Muscle of back (tissue), 11 donors: ENCODE data around the gene ECI1. TPM values are rescaled to one million over a fixed set of nuclear protein-coding genes. Genes with fewer than 3 reads are reported as not detected.
A peak's percentile ranks its signal among the peaks of the same experiment; 100 is the strongest.
"Not testable (repeated sequence)": the region's sequence is repeated elsewhere in the genome, so short reads cannot be mapped to it uniquely, and the experiment has no call there.

Source experiments
- DNase-seq, 3 donors: peaks; one replicate each; pipeline versions ENCODE4 v3.0.0 to v3.0.0-alpha.2; 2013
- polyA plus RNA-seq, 10 donors: library from polyadenylated mRNA; unstranded; fragments of 120-200 nt; gene quantifications; one replicate each; pipeline ENCODE4 v1.2.1, GENCODE V29; 2013; ENCODE audit not compliant: insufficient read length in 10 of 10

The ECI1 gene
- polyA plus RNA-seq, 10 donors: 42.8 to 59.2 (median 49.0) TPM

DNA sequence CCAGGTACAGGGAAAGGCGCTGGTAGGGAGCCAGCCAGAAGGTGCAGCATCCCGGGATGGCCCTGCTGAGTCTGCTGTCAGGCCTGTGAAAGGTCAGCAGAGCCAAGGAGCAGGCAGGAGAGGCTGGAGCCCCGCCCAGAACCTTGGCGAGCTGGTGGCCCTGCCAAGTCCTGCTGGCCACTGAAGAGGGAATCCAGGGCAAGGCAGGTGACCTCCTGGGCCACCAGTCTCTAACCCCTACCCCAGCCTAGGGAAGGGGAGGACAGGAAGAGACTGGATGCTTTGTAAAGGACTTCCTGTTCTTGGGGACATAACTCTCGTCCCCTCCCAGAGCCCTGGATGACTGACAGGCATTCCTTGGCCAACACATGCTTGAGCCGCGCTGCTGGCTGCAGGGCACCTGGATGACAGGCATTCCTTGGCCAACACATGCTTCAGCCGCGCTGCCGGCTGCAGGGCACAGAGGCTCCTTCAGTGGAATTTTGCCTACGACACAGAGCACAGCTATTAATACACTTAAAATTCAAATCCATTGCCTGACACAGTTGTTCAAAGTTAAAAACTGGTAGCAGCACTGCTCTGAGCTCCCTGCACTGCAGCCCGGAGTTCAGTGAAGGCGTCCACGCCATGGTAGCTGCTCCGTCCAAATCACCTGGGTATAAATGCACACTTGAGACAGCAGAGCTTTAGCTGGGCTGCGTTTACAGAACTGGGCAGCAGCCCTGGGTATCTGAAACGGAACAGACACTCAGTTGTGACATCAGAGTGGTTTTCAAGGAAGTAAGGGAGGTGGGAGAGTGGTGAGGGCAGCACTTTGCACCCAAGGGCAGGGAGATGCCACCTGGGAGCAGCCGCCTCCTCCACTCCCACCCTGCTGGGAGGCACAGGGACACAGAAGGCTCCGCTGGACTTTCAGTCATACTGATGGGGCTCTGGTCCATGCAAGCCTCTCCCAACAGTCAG is 38.7 kb downstream of the ECI1 start:
- DNase-seq: peak; percentile 40 to 46 (median 43)

DNA sequence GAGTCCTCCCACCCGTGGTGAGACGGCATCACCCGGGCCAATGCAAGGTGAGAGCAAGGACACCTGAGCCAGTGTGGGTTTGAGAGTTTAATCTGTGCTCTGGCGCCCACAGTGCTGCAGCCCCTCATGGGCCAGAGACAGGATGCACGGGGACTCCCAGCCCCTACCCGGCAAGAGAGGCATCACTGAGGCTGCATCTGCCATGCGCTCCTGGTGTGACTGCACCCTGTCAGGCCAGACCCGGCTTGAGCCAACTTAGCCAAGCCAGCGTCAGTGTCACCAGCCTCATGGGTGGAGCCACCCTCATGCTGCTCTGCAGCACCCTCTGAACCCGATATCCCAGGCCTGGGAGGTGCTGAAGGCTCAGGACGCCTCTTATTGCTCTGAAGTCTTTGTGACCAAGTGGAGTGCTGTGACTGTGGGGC is 39.5 kb downstream of the ECI1 start:
- DNase-seq: no peak

DNA sequence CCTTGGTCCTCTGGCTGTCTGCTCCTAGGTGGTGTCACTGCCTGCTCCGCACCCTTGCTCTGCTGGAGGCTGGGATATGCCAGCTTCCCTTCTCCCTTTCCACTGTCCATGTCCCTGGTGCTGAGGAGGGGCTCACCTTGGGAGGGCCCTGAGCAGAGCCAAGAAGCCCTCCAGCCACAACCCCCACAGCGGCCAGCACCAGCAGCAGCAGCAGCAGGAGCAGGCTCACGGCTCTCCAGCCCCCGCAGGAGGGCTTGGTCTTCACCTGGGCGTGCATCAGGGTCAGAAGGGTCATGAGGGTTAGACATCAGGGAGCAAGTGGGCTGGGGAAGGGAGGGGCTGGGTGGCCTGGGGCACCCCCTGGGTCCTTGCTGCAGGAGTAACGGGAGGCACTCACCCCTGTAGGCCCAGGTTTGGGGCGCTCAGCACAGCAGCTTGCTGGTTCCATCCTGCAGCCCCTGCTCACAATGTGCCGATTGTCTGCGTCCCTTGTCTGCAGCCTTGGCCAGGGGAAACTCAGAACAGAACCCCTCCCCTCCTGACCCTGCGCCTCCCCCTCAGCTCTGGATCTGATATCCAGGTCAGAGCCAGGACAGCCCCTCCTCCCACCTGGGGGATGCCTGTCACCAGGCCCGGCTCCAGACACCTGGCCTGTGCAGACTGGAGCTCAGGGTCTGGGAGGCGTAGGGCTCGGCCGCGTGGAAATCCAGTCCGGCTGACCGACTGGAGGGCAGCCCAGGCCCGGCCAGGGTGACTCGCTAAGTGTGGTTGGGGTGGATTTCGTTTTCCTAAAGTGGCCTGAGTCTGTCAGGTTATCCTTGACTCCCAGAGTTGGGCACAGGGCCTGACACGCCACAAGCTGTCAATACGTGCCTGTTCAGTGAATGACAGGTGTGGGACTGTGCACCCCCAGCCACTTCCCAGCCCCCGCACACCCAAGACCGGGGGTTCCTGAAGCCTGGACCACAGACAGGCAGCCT is 40.7 kb downstream of the ECI1 start, which contains the start of gene BRICD5:
Gene BRICD5 (minus strand): TSS at position 478 of the 980 bp plus-strand sequence. CDS start 30 bp downstream, at position 448.
- DNase-seq: no peak

DNA sequence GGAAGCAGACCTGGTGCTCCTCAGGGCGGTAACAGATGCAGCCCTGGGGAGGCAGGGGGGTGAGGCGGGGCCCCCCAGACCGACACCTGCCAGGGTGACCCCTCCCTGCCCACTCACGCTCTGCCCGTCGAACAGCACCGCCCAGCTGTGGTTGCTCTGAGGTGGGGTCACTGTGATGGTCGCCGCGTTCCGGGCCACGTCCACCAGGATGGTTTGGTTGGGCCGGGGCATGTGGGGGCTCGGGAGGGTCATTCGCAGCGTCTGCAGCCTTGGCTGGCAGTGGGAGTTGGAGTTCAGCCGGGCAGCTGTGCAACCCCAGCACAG is 41.4 kb downstream of the ECI1 start:
- DNase-seq: no peak

DNA sequence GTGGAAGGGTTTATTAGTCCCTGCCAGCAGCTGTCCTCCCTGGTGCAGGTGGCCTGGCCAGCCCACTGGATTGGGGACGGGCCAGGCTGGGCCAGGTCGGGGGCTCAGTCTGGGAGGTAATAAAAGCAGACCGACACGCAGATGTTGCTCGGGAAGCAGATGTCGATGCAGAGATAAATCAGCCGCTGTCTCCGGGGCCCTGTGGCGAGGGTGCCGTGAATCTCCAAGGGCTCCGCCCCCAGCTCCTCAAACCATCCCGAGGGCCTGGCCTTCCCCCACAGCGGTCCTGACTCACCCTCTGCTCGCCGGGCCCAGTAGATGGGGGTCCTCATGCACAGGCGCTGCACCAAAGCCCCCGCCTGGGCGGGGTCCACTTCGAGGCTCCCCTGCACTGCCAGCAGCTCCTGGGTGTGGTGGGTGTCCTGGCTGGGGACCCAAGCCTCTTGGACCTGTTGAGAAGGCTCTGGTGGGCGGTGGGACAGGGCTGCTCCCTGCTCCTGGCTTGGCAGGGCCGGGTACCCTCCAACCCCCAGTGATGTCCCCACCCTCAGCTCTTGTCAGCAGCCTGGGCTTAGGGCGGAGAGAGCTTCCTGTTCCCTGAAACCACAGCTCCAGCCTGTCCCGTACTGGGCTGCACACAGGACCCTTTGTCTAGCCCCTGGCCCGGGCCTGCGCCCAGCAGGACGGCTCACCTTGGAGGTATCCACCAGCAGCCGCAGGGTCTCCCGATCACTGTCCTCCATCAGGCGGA is 42.0 kb downstream of the ECI1 start:
- no peak for DNase-seq

DNA sequence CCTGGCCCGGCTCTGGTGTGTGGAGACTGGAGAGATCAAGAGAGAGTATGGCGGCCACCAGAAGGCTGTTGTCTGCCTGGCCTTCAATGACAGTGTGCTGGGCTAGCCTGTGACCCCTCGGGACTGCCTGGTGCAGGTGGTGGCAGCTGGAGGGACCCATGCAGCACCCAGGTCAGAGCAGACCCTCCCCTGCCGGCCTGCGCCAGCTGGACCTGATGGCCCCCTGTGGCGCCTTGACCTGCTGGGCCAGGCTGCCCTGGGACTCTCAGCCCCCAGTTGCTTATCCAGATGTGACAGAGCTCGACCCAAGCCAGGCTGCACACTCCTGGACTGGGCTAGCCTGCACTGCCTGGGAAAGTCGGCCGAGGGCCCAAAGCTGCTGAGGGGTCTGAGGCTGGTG is 42.6 kb downstream of the ECI1 start:
- no peak for DNase-seq

DNA sequence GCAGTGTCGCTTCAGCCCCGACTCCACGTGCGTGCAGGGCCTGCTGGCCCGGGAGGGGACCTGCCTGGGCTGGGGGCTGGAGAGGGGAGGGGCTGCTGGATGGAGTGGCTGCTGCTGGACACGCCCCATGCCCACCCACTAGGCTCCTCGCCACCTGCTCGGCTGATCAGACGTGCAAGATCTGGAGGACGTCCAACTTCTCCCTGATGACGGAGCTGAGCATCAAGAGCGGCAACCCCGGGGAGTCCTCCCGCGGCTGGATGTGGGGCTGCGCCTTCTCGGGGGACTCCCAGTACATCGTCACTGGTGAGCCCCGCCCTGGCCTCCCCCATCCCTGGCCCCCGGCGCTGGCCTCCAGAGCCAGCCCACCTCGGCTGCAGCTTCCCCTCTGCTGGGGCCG is 43.1 kb downstream of the ECI1 start:
- DNase-seq: no peak

DNA sequence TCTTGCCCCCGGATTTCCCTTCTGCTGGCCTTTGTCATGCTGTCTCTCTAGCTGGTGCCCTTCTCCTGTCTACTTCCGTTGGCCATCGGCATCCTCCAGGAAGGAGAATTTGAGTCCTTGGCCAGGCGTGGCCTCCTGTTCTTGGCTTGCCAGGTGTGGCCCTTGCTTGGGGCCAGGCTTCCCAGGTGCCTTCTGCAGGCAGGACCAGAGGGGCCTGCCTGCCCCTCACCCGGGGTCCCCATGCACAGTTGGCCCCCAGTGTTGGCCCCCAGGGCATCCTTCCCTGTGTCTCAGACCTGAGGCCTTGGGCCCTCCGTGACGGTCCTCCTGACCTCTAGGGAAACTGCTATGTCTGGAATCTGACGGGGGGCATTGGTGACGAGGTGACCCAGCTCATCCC is 43.5 kb downstream of the ECI1 start:
- no peak for DNase-seq

DNA sequence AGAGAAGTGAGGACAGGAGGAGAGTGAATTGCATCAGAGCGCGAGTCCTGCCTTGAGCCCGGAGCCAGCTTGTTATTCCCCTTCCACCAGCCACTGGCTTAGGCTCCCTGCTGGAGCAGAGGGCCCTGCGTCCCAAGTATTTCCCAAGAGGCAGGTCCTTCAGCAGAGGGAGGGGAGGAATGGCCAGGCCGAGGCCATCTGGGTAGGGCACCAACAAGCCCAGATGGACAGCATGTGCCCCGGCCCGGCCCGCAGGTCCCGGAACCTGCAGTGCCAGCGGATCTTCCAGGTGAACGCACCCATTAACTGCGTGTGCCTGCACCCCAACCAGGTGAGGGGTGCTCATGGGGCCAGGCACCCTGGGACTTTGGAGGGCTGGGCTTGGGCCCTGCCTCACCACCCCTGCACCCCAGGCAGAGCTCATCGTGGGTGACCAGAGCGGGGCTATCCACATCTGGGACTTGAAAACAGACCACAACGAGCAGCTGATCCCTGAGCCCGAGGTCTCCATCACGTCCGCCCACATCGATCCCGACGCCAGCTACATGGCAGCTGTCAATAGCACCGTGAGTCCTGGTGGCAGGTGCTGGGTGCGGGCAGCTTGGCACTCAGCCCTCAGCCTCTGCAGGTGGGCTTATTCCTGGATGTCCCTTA is 44.5 kb downstream of the ECI1 start:
- DNase-seq: no peak

DNA sequence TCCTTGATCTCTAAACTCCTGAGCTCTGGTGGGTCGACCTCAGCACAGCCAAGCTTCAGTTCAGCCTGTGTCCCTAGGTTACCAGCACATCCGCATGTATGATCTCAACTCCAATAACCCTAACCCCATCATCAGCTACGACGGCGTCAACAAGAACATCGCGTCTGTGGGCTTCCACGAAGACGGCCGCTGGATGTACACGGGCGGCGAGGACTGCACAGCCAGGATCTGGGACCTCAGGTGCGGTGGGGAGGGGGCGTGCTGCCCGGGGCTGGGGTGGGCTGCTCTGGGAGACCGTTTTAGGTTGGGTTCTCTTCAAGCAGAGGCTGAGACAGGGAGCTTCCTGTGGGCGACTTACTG is 45.0 kb downstream of the ECI1 start:
- no peak for DNase-seq

DNA sequence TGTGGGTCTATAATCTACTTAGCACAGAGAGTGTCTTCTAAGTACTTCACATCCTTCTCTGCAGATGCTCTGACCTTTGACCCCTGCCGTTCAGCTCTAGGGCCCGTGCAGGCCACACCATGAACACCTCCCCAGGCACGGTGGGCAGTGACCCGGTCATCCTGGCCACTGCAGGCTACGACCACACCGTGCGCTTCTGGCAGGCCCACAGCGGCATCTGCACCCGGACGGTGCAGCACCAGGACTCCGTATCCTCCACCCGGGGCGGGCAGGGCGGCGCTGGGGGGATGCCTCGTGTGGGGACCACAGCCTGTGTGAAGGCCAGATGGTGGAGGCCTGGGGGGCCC is 45.4 kb downstream of the ECI1 start:
- no peak for DNase-seq

DNA sequence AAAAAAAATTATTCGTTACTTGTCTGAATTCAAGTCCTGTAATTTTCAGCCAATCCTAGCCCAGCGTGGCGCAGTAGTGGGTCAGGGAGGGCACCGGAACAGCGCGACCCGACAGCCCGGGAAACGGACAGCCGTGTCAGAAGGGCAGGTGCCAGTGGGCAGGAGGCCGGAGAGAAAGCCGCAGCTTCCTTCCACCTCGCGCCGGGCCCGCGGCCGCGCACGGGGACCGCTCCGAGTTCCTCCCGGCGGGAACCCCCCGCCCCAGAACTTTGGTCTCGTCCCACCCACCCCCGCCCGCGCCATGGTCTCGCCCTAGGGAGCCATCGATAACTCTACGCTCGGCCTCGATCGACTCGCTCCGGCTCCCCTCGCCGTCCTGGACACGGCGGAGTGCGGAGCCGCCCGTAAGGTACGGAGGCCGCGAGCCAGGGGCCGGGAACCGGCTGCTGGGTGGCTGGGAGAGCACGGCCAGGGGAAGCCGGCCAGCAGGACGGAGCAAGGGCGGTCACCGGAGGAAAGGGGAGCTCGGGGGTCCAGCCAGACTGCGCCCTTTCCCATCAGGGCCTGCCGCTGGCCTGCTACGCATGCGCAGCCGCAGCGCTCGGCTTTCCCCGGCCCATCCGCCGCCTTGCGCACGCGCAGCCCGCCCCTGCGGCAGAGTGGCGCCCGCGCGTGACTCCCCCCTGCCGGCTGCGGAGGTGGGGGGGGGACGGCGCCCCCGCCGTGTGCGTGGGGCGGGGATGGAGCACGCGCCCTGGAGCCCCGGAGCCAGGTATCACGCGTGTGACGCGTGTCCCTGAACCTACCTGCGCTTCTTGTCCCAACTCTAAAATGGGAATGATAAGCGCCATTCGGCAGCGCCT is 46.1 kb downstream of the ECI1 start, which contains the start of gene MLST8:
Gene MLST8 (plus strand): TSS at position 351 of the 863 bp plus-strand sequence. CDS start 632 bp downstream, outside the sequence.
- peak; percentile 85 to 98 (median 93) for DNase-seq

DNA sequence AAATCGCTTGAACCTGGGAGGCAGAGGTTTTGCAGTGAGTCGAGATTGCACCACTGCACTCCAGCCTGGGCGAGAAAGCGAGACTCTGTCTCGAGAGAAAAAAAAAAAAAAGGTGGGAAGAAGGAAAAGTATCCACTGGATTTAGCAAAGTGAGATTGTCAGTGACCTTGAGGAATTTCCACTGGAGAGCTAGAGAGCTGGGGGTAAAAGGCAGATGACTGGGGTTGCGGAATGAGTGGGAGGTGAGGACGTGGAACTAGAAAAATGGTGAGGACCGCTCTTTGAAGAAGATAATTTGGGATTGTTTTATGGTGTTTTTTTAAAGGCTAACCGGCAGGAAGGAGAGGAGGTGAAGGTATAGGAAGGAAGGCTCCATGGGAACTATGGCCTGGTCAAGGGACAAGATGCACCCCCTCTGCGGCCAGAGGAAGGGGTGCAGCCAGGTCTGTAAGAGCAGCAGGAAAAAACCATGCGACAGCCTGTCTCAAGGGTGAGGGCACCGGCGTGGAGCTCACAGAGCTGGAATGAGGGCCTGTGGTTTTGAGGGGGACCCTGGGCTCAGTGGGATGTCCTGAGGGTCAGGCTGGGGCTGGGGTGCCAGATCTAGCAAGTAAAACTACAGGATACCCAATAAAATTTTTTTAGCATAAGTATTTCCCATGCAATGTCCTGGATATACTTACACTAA is 46.8 kb downstream of the ECI1 start:
- DNase-seq: no peak

DNA sequence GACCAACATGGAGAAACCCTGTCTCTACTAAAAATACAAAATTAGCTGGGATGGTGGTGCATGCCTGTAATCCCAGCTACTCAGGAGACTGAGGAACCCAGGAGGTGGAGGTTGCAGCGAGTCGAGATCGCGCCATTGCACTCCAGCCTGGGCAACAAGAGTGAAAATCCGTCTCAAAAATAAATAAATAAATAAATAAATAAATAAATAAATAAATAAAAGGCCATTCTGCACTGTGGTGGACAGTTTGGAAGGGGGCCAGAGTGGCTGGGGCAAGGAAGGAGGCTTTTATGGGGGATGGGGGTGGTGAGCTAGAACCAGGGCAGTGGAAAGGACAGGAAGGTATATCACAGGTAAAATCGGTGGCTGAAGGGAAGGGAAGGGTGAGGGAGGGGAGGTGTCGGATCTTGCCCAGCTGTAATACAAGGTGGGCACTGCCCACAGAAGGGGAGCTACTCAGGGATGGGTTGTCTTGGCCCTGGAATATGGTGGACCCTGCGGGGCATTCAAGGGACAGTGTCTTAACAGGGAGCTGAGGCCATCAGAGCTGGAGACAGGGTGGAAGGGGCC is 48.2 kb downstream of the ECI1 start:
- DNase-seq: not testable (repeated sequence)

DNA sequence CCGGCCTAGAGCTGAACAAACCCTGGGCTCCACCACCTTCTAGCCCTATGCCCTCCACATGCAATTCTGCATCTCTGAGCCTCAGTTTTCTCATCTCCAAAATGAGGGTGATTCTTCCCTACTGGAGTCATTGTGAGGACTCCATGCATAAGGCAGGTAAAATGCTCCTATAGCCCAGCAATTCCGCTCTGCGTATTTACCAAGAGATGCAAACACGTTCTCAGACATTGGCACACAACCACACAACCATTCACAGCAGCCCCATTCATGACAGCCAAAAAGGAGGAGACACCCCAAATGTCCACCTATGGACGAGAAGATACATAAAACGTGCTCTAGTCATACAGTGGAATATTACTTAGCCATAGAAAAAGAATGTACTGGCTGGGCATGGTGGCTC is 51.1 kb downstream of the ECI1 start:
- no peak for DNase-seq

DNA sequence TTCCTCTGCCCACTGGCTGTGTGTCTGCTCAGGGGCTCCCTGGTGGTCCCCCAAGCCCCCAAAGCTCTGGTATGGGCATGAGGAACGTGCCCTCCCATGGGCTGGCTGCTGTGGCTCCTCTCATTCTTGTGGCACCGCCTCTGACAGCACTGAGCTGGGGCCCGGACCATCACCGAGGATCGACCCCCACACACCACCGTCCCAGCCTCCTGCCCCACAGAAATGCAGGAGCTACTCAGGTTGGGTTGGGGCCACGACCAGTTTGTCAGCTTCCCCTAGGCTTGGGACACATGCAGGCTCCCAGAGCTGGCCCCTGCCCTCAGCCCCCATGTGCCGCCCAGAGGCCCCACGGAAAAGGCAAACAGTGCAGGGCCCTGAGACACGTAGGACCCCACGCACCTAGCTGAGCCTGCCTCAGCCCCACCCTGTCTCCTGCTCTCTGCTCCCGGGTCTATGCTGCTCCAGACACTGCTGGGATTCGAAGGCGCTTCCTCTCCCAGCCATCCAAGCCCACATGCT is 51.7 kb downstream of the ECI1 start:
- DNase-seq: no peak

DNA sequence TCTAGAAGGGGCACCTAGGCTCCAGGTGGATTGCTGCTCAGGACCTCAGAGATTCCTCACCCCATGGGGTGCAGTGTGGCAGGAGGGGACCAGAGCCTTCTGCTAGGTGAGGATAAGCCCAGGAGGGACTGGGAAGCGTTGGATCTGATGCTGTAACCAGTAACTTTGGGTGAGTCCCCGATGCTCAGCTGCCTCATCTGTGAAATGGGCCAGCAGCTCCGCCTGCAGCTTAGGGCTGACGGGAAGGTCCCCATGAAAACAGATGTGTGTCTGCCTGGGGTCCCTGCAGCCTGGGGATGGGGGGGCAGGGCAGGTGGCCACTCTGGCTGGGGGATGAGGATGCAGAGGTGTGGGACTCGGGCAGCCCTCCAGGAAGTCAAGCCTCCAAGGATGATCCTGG is 52.3 kb downstream of the ECI1 start:
- no peak for DNase-seq

DNA sequence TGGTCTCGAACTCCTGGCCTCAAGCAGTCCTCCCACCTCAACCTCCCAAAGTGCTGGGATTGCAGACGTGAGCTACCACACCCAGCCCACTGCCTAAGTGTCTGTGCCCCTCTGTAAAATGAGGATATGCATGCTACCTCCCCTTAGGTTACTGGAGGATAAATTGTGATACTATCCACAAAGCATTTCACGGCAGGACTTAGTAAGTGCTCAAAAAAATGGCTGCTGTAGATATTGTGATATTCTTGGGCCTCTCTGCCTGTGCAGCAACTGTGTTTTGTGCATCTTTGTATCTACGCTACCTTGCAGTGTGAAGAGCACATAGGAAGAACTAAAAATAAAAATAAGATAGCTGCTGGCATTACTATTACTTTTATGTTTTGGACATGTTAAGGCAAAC is 53.1 kb downstream of the ECI1 start:
- no peak for DNase-seq

DNA sequence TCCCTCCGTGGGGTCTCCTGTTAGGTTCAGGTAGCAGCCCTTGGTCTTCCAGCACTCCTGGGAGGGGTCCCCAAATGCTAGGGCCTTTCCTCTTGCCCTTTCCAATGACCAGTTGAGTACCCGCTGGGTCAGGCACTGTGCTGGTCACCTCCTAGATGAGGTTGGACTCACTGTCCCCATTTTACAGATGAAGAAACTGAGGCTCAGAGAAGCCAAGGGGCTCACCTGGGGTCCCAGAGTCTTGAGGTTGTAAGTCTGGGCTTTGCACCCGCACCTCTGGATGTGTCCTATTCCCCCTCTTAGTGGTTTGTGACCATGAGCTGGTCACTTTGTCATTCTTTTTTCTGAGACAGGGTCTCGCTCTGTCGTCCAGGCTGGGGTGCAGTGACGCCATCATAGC is 53.6 kb downstream of the ECI1 start:
- no peak for DNase-seq
